Uterus (tissue), 2 donors: ENCODE results near the gene CPNE4.

Experiments
- POLR2A ChIP-seq, 2 donors: fragments of 450-650 bp; IDR thresholded peaks; one replicate each; pipeline ENCODE4 v1.6.1; 2016; ENCODE audit warnings: antibody characterized with exemption in 2 of 2, mild to moderate bottlenecking in 1 of 2, moderate library complexity in 1 of 2
- TF ChIP-seq, protein P1 (sequence below), 4 experiments: fragments of 200-600 bp in 2 of 4; fragments of 450-650 bp in 2 of 4; sonication (generic) in 2 of 4; IDR thresholded peaks; one replicate each; pipeline ENCODE4 v1.5.1; 2016 to 2019; ENCODE audit warnings: antibody characterized with exemption in 4 of 4, mild to moderate bottlenecking in 2 of 4, moderate library complexity in 1 of 4

DNA sequence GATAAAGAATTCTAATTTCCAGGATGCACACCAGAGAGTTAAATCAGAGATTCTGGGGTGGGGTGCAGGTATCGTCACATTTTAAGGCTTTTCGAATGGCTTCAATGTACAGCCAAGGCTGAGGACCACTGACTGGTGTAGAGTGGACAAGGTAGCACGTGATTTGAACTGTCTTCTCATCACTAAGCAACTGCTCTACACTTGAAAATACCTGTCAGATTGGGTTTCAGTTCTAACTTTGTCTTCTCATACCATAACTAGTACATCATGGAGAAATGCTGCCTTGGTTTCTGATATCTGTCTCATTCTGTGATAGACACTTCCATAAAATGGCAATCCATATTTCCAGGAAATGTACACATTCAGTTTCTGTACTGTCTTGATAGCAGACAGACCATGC lies 474.0 kb downstream of the CPNE4 start:
- TF ChIP-seq, protein P1, sequence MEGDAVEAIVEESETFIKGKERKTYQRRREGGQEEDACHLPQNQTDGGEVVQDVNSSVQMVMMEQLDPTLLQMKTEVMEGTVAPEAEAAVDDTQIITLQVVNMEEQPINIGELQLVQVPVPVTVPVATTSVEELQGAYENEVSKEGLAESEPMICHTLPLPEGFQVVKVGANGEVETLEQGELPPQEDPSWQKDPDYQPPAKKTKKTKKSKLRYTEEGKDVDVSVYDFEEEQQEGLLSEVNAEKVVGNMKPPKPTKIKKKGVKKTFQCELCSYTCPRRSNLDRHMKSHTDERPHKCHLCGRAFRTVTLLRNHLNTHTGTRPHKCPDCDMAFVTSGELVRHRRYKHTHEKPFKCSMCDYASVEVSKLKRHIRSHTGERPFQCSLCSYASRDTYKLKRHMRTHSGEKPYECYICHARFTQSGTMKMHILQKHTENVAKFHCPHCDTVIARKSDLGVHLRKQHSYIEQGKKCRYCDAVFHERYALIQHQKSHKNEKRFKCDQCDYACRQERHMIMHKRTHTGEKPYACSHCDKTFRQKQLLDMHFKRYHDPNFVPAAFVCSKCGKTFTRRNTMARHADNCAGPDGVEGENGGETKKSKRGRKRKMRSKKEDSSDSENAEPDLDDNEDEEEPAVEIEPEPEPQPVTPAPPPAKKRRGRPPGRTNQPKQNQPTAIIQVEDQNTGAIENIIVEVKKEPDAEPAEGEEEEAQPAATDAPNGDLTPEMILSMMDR (IDR thresholded peaks at IDR 0.05): no peak
- no peak for TF ChIP-seq POLR2A (IDR thresholded peaks at IDR 0.05)
